ENCODE data around the gene DLG2.

- no peak for TF ChIP-seq CTCF (conservative IDR thresholded peaks at IDR 0.05; ENCODE audit: low read length)
- TF ChIP-seq EZH2phosphoT487 (IDR thresholded peaks at IDR 0.05; ENCODE audit: borderline replicate concordance, low read depth, low read length): no peak
These were observed 1935.6 kb downstream of the DLG2 start for GRCh38 chr11:83691451-83691950.
